Stomach smooth muscle (tissue), 2 donors: ENCODE measurements around the gene LRP1.

Source experiments
- H3K27ac ChIP-seq: one replicate; pipeline ENCODE4 v1.7.0; 2013; ENCODE audit warnings: mild to moderate bottlenecking, low read length, inconsistent platforms
- H3K27me3 ChIP-seq, 2 donors: one replicate each; pipeline ENCODE4 v1.7.0; 2013; ENCODE audit warnings: low read length in 2 of 2; ENCODE audit not compliant: insufficient read depth in 2 of 2, control insufficient read depth in 1 of 2
- H3K36me3 ChIP-seq, 2 donors: one replicate each; pipeline ENCODE4 v1.7.0; 2013; ENCODE audit warnings: low read length in 2 of 2; ENCODE audit not compliant: control insufficient read depth in 2 of 2, insufficient read depth in 2 of 2
- H3K4me1 ChIP-seq: one replicate; pipeline ENCODE4 v1.7.0; 2013; ENCODE audit warnings: low read length; ENCODE audit not compliant: control insufficient read depth, insufficient read depth
- H3K4me3 ChIP-seq, 2 donors: one replicate each; pipeline ENCODE4 v1.7.0; 2013; ENCODE audit warnings: low read length in 2 of 2
- H3K9ac ChIP-seq, 2 donors: one replicate each; pipeline ENCODE4 v1.7.0; 2013; ENCODE audit warnings: low read length in 2 of 2, mild to moderate bottlenecking in 1 of 2
- H3K9me3 ChIP-seq, 2 donors: one replicate each; pipeline ENCODE4 v1.7.0; 2013; ENCODE audit warnings: low read length in 2 of 2; ENCODE audit not compliant: control insufficient read depth in 2 of 2
- donor health status: healthy.
- donor health status: Pancreatic carcinoma.

The LRP1 gene

DNA sequence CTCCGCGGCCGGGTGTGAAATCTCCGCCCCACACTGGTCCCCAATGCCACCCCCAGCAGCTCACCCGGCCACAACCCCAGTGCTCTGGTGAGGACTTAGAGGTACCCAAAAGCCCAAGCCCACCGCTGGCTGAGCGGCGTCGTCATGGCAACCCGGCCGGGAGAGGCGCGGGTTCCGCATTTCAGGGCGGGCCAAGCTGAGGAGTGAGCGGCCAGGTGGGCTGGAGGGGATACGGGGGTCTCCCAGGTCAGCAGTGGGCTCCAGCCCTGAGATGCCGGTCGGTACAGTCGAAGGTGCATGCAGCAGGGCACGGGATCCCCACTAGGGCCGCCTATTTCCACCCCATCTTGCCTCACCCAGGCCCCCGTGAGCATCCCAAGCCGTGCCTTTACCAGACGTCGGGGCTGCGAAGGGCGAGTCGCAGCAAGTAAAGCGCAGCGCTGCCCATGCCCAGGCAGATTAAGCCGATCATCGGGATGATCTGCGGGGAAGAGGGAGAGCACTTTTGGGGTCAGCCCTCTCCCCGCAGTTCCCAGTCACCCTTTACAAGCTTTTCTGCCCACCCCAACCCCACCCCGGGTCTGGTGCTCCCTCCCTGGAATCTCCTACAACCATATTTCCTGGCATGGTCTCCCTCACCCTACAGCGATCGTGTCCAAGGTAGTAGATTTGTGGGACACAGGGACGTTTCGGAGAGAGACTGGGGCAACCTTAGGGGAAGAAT lies 108.1 kb downstream of the LRP1 start:
- Histone ChIP-seq H3K9ac (no peak overlapping the region), H3K4me1 (peaks cover 35% of the 10 kb centered on the region), H3K36me3 (peaks cover 14 to 25% of the 10 kb centered on the region in 2 donors), H3K4me3 (peak overlapping the region in 1 of 2 donors; percentile 22), H3K9me3 (no peaks in the 10 kb centered on the region), H3K27me3 (peaks cover 48 to 58% of the 10 kb centered on the region in 2 donors), H3K27ac (no peak overlapping the region)

DNA sequence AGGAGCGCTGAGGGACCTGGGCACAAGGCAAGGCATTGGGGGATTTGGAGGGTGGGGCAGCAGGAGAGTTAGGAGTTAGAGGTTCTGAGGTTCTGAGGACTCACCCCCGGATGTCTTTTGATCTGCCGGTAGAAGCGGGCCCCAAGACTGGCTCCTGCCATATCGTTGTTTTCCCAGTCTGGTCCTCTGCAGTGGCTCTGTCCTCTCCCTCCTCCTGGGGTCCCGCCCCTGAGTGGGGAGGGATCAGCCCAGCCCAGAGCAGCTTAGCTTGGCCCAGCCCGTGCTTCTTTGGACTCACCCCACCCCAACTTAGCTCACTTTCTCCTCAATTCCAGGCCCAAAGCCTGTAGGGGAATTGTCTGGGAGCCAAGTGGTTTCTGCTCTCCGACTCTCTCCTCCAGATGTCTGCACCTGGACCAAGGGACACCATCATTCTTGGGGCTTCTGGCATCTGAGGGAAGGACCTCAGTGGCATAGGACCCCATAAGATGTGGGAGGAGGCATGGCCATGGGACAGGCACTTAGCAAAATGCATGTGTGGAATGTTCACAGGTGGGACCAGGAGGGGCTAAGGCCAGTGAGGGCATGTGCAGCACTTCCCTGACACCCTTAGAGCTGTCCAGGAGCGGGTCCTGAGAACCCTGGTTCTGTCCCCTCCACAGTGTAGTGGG lies 108.8 kb downstream of the LRP1 start:
- no peaks in the 10 kb centered on the region for H3K9me3 ChIP-seq
- H3K36me3 ChIP-seq, result peaks cover 9 to 20% of the 10 kb centered on the region in 2 donors
- H3K27ac ChIP-seq, result no peak overlapping the region
- no peak overlapping the region for H3K9ac ChIP-seq
- H3K4me1 ChIP-seq, result peaks cover 42% of the 10 kb centered on the region
- no peak overlapping the region for H3K4me3 ChIP-seq
- H3K27me3 ChIP-seq, result peaks cover 55 to 65% of the 10 kb centered on the region in 2 donors

- Histone ChIP-seq H3K9ac (no peak overlapping the region), H3K27ac (no peak overlapping the region), H3K4me1 (peaks cover 47% of the 10 kb centered on the region), H3K4me3 (no peak overlapping the region), H3K9me3 (no peaks in the 10 kb centered on the region), H3K27me3 (peaks cover 60 to 70% of the 10 kb centered on the region in 2 donors), H3K36me3 (peaks cover 5 to 16% of the 10 kb centered on the region in 2 donors)
Observed at GRCh38 chr12:57237596-57237931, 109.3 kb downstream of the LRP1 start.

GRCh38 chr12:57237932-57238853 lies 109.9 kb downstream of the LRP1 start:
- peaks cover 66 to 76% of the 10 kb centered on the region in 2 donors for H3K27me3 ChIP-seq
- H3K4me1 ChIP-seq, result peaks cover 53% of the 10 kb centered on the region
- no peak overlapping the region for H3K9ac ChIP-seq
- H3K27ac ChIP-seq, result no peak overlapping the region
- peaks cover 5 to 11% of the 10 kb centered on the region in 2 donors for H3K36me3 ChIP-seq
- H3K9me3 ChIP-seq, result no peaks in the 10 kb centered on the region
- peak overlapping the region; percentile 70 to 74 for H3K4me3 ChIP-seq

DNA sequence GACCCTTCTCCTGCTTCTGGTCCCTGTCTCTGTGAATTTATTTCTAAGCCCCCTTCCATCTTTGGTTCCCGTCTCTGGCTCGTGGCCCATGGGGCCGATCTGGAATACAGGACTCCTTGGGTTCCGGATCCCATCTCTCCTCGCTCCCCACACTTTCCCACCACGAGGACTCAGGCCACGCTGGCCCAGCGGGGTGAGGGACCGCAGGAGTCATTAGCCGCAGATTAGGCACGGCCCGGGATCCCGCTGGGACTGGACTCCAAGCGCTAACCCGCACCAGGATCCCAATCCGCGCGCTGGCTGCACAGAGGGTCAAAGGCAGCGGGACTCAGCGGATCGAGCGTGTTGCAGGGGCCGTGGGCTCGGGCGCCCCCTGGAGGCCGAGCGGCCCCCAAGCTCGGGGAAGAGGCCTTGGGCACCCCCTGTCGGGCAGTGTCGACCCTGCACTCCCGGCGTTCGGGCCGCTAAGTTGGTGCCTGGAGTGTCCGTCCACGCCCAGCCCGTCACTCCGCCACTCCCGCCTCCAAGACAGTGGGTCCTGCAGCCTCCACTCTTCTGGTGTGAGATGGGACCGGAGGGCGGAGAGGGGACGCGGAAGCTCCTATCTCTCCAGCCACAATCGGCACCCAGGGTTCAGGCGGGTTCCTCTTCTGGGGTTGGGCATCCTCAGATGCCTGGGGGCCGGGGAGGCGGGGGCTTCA lies 110.7 kb downstream of the LRP1 start:
- H3K9me3 ChIP-seq, result no peaks in the 10 kb centered on the region
- peaks cover 60% of the 10 kb centered on the region for H3K4me1 ChIP-seq
- H3K36me3 ChIP-seq, result peaks cover under 1 to 4% of the 10 kb centered on the region in 2 donors
- H3K27ac ChIP-seq, result no peak overlapping the region
- peaks cover 73 to 84% of the 10 kb centered on the region in 2 donors for H3K27me3 ChIP-seq
- H3K4me3 ChIP-seq, result peak overlapping the region; percentile 70 to 74
- no peak overlapping the region for H3K9ac ChIP-seq

DNA sequence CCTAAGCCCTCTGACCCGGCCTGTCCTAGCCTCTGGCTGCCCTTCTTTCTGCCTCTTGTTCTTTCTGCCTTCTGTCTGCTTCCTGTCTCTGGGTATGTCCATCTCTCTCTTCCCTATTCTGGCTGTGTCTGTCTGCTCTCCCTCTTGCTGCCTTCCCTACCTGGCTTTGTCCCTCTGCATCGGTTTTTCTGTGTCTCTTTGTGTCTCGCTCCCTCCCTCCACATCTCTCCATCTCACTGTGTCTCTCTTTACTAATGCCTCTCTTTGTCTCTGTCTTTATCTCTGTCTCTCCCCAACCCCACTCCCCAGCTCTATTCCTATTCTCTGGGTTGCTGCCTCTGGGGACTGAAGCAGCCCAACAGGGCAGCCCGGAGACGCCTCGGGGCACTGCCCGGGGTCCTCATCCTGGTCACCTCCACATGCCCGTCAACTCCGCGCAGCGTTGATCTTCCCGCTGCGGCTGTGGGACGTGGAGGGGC lies 111.3 kb downstream of the LRP1 start:
- peak overlapping the region; percentile 66 to 74 for H3K4me3 ChIP-seq
- no peaks in the 10 kb centered on the region for H3K36me3 ChIP-seq
- no peak overlapping the region for H3K9ac ChIP-seq
- peaks cover 60% of the 10 kb centered on the region for H3K4me1 ChIP-seq
- H3K9me3 ChIP-seq, result no peaks in the 10 kb centered on the region
- no peak overlapping the region for H3K27ac ChIP-seq
- peaks cover 78 to 89% of the 10 kb centered on the region in 2 donors for H3K27me3 ChIP-seq

DNA sequence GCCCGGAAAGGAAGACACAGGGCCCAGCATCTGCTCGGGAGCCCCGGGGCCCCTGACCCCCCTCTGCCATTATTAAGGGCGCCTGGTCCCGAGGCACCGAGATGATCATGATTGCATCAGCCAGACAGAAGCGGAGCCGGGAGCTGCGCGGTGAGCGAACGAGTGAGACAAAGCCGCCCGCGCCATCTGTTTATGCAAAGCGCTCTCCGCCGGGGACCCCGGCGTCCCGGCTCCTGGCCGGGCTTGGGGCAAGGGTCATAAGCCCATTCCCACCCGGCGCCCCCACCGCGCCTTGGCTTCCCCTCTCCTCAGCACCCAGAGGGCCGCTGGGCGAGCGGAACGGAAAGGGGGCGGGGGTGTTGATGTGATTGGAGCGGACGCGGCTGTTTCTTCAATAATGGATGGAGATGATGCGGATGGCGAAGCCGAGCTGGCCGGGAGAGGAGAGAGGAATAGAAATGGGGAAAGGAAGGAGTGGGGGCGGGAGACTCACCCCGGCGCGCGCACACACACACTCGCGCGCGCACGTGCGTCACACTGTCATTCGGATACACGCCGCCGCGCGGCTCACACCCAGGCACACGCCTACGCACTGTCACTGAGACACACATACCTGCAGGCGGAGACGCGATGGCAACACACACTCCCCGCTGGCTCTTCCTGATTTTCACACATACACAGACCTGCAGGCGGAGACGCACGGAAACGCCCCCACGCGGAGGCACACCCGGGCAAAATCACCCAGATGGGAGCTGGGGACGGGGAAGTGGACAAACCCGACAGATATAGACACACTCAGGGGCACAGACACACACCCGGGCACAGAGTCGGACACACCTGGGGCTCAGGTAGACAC lies 112.0 kb downstream of the LRP1 start:
- Histone ChIP-seq H3K4me3 (peak overlapping the region; percentile 66 to 74), H3K36me3 (no peaks in the 10 kb centered on the region), H3K4me1 (peaks cover 60% of the 10 kb centered on the region), H3K27ac (no peak overlapping the region), H3K9me3 (no peaks in the 10 kb centered on the region), H3K27me3 (peaks cover 78 to 91% of the 10 kb centered on the region in 2 donors), H3K9ac (peak overlapping the region in 1 of 2 donors; percentile 32)

DNA sequence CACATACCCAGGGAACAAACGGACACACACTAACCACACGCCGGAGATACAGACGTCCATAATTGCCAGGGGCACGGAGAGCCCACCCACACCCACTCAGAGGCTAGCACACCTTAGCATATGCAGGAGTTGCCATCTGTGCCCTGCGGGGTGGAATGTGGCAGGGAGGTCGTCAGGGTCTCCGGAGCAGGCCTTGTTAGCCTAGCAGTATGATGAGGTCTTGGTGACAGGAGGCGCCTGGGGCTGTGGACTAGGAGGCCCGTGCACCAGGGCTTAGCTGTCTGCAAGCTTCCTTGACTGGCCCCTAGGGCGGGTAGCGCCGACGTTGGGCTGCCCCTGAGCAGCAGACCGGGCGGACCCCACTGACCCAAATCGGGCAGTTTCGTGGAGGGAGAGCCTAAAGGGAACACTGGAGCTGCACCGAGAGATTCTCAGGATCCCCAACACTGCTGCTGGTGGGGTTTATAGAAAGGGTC lies 112.7 kb downstream of the LRP1 start:
- Histone ChIP-seq H3K36me3 (no peaks in the 10 kb centered on the region), H3K9me3 (no peaks in the 10 kb centered on the region), H3K4me1 (peaks cover 60% of the 10 kb centered on the region), H3K27ac (no peak overlapping the region), H3K27me3 (peaks cover 75 to 86% of the 10 kb centered on the region in 2 donors), H3K9ac (peak overlapping the region in 1 of 2 donors; percentile 32), H3K4me3 (peak overlapping the region; percentile 66 to 74)

DNA sequence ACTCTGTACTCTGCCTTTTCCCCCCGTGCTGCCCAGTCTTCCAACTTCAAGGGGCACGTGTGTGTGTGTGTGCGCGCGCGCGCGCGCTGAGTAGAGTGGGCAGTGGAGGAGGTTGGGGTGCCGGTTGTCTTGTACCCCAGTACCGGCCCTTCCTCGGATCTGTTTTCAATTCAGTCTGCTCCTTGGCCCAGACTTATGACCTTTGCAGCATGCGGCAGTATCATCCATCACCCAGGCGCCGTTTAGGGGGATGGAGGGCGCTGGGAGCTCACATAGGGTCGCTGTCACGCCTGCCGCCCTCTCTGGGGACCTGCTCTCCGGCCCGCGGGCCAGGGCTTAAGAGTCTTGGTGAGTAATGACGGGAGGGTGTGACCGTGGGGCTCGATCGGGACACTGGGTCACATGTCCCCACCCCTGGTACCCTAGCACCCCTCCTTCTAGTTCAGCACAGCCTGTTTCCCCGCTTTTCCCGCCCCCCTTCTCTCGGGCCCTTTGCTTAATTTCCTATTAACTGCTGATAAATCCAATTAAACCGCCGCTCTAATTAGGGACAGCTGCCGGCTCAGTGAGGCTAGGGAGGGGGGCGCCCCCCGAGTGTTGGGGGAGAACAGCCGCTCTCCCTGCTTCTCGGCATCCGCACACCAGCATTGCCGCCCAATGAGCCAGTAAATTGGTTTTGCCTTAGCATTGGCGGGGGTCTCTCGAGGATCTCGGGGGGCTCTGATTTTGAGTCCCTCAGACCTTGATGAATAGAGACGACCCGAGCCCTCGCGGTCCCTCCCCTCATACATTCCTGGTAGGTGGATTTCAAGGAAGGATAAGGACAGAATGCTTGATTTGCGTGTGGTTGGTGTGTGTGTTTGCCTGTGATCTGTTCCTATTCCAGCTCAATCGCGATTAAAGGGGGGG lies 113.4 kb downstream of the LRP1 start:
- Histone ChIP-seq H3K27ac (no peak overlapping the region), H3K9me3 (no peaks in the 10 kb centered on the region), H3K4me1 (peaks cover 60% of the 10 kb centered on the region), H3K4me3 (no peak overlapping the region), H3K9ac (no peak overlapping the region), H3K27me3 (peaks cover 70 to 80% of the 10 kb centered on the region in 2 donors), H3K36me3 (no peaks in the 10 kb centered on the region)
